Peyer's patch (tissue), 4 donors: ENCODE results near the gene GPC6. TPM values are rescaled to one million over a fixed set of nuclear protein-coding genes. Genes with fewer than 3 reads are reported as not detected.

Experiments
- DNase-seq, 3 donors: peaks; one replicate each; pipeline ENCODE4 v3.0.0-alpha.2; 2017 to 2019
- H3K27ac ChIP-seq, 4 donors: fragments of 200-600 bp; sonication (generic); one replicate each; pipeline ENCODE4 v1.5.1; 2016 to 2019
- H3K27me3 ChIP-seq, 2 donors: fragments of 200-600 bp; sonication (generic); one replicate each; pipeline ENCODE4 v1.5.1; 2019
- H3K36me3 ChIP-seq, 3 donors: fragments of 200-600 bp; sonication (generic); one replicate each; pipeline ENCODE4 v1.5.1; 2016 to 2019
- H3K4me1 ChIP-seq, 4 donors: fragments of 200-600 bp; sonication (generic); one replicate each; pipeline ENCODE4 v1.5.1; 2016 to 2019
- H3K4me3 ChIP-seq, 4 donors: fragments of 200-600 bp; sonication (generic); 1 replicate in 3 of 4; 2 replicates in 1 of 4; pipeline ENCODE4 v1.5.1; 2016 to 2019; ENCODE audit warnings: mild to moderate bottlenecking in 1 of 4
- H3K9me3 ChIP-seq, 4 donors: fragments of 200-600 bp; sonication (generic); one replicate each; pipeline ENCODE4 v1.5.1; 2016 to 2019; ENCODE audit warnings: mild to moderate bottlenecking in 1 of 4
- CTCF ChIP-seq, 6 experiments: fragments of 450-650 bp in 4 of 6; fragments of 200-600 bp in 2 of 6; sonication (generic) in 1 of 6; IDR thresholded peaks; one replicate each; pipeline ENCODE4 v1.5.1; 2017 to 2019; ENCODE audit warnings: antibody characterized with exemption in 6 of 6, mild to moderate bottlenecking in 3 of 6, moderate library complexity in 1 of 6
- POLR2A ChIP-seq, 2 donors: fragments of 450-650 bp; IDR thresholded peaks; one replicate each; pipeline ENCODE4 v1.5.1; 2017; ENCODE audit warnings: antibody characterized with exemption in 2 of 2, mild to moderate bottlenecking in 2 of 2, moderate library complexity in 2 of 2
- total RNA-seq, 4 donors: library from RNA; depleted of rRNA; stranded (reverse); fragments of >200 nt; gene quantifications; one replicate each; pipeline ENCODE4 v1.1.0, GENCODE V29; 2016

GPC6 gene
- total RNA-seq, 4 donors from 2014 or later, result 1.6 to 13.2 (median 2.6) TPM

- Histone ChIP-seq H3K4me1 (no peaks in the 10 kb centered on the region), H3K27ac (peak overlapping the region; percentile 20 to 60 (median 28)), H3K9me3 (no peaks in the 10 kb centered on the region), H3K4me3 (no peak overlapping the region), H3K27me3 (no peaks in the 10 kb centered on the region), H3K36me3 (no peaks in the 10 kb centered on the region)
- TF ChIP-seq POLR2A (IDR thresholded peaks at IDR 0.05) (no peak), CTCF (IDR thresholded peaks at IDR 0.05) (peak in 1 of 6 experiments; percentile 4)
- peak in 2 of 3 donors; percentile 43 to 58 for DNase-seq
Observed at GRCh38 chr13:94323764-94324758, 1097.5 kb downstream of the GPC6 start.

- peaks cover 0 to under 1% (median 0%) of the 10 kb centered on the region in 4 donors for H3K4me1 ChIP-seq
- no peaks in the 10 kb centered on the region for H3K36me3 ChIP-seq
- no peak overlapping the region for H3K4me3 ChIP-seq
- TF ChIP-seq CTCF (IDR thresholded peaks at IDR 0.05) (no peak), POLR2A (IDR thresholded peaks at IDR 0.05) (no peak)
- H3K27ac ChIP-seq, result no peak overlapping the region
- H3K9me3 ChIP-seq, result no peaks in the 10 kb centered on the region
- no peaks in the 10 kb centered on the region for H3K27me3 ChIP-seq
- DNase-seq, result no peak
Observed at GRCh38 chr13:94324767-94325540, 1098.3 kb downstream of the GPC6 start.

GRCh38 chr13:94325650-94326049 is 1099.0 kb downstream of the GPC6 start:
- TF ChIP-seq POLR2A (IDR thresholded peaks at IDR 0.05) (no peak), CTCF (IDR thresholded peaks at IDR 0.05) (no peak)
- H3K4me1 ChIP-seq, result peaks cover 0 to 5% (median 0%) of the 10 kb centered on the region in 4 donors
- DNase-seq, result no peak
- H3K36me3 ChIP-seq, result no peaks in the 10 kb centered on the region
- H3K9me3 ChIP-seq, result no peaks in the 10 kb centered on the region
- no peak overlapping the region for H3K27ac ChIP-seq
- no peaks in the 10 kb centered on the region for H3K27me3 ChIP-seq
- no peak overlapping the region for H3K4me3 ChIP-seq

- Histone ChIP-seq H3K36me3 (no peaks in the 10 kb centered on the region), H3K4me1 (peaks cover 0 to 5% (median 0%) of the 10 kb centered on the region in 4 donors), H3K4me3 (no peak overlapping the region), H3K27me3 (no peaks in the 10 kb centered on the region), H3K9me3 (no peaks in the 10 kb centered on the region), H3K27ac (no peak overlapping the region)
- DNase-seq, result no peak
- TF ChIP-seq CTCF (IDR thresholded peaks at IDR 0.05), result no peak
- TF ChIP-seq POLR2A (IDR thresholded peaks at IDR 0.05), result no peak
Observed at GRCh38 chr13:94327318-94327717, 1100.7 kb downstream of the GPC6 start.

- no peak overlapping the region for H3K4me3 ChIP-seq
- no peaks in the 10 kb centered on the region for H3K36me3 ChIP-seq
- TF ChIP-seq POLR2A (IDR thresholded peaks at IDR 0.05) (no peak), CTCF (IDR thresholded peaks at IDR 0.05) (no peak)
- H3K27me3 ChIP-seq, result no peaks in the 10 kb centered on the region
- H3K9me3 ChIP-seq, result no peaks in the 10 kb centered on the region
- DNase-seq, result no peak
- peak overlapping the region in 2 of 4 donors; percentile 53 to 61 for H3K27ac ChIP-seq
- peaks cover 0 to 10% (median 0%) of the 10 kb centered on the region in 4 donors for H3K4me1 ChIP-seq
Observed at GRCh38 chr13:94328381-94329041, 1101.9 kb downstream of the GPC6 start.
